ENCODE measurements around the gene MAT2A.

DNA sequence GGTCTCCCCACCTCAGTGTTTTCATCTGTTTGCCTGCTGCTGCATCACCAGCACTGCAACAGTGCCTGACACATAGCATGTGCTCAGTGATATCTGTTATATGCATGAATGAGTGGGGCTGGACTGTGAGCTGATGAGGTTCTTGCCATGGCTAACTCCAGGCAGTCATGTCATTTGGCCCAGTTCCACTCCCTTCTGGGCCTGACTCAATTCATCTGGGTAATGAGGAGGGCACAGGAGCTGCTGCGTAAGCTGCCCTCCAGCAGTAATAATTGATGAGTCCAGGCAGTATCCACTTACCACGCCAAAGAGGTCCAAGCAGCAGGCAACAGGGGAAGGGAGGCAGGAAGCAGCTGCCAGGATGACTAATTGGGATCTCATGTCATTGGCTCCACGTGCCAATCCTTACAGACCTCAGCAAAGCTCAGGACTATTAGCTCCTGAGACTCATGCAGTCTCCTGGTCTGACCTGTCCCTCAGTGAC lies 34.1 kb upstream of the MAT2A start:
- TF ChIP-seq, protein P1, sequence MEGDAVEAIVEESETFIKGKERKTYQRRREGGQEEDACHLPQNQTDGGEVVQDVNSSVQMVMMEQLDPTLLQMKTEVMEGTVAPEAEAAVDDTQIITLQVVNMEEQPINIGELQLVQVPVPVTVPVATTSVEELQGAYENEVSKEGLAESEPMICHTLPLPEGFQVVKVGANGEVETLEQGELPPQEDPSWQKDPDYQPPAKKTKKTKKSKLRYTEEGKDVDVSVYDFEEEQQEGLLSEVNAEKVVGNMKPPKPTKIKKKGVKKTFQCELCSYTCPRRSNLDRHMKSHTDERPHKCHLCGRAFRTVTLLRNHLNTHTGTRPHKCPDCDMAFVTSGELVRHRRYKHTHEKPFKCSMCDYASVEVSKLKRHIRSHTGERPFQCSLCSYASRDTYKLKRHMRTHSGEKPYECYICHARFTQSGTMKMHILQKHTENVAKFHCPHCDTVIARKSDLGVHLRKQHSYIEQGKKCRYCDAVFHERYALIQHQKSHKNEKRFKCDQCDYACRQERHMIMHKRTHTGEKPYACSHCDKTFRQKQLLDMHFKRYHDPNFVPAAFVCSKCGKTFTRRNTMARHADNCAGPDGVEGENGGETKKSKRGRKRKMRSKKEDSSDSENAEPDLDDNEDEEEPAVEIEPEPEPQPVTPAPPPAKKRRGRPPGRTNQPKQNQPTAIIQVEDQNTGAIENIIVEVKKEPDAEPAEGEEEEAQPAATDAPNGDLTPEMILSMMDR (IDR thresholded peaks at IDR 0.05 in 4 of 5, conservative IDR thresholded peaks at IDR 0.05 in 1 of 5), result no peak
- TF ChIP-seq POLR2A (IDR thresholded peaks at IDR 0.05), result no peak
